HepG2 (cell line): Measurements from ENCODE around the gene SZRD1. TPM values are rescaled to one million over a fixed set of nuclear protein-coding genes. Genes with fewer than 3 reads are reported as not detected.

Source experiments
- GTF3A ChIP-seq: sonication (generic); formaldehyde crosslinking; conservative IDR thresholded peaks from 2 replicates; pipeline ENCODE4 v1.4.0; 2020; ENCODE audit warnings: mild to moderate bottlenecking, missing genetic modification reagents
- KLF12 ChIP-seq: sonication (generic); formaldehyde crosslinking; IDR thresholded peaks from 2 replicates; pipeline ENCODE4 v1.4.0; 2020; ENCODE audit warnings: missing genetic modification reagents, borderline replicate concordance
- MTF2 ChIP-seq: sonication (generic); formaldehyde crosslinking; IDR thresholded peaks from 2 replicates; pipeline ENCODE4 v1.5.0; 2020; ENCODE audit warnings: missing genetic modification reagents, borderline replicate concordance
- MXD4 ChIP-seq: IDR thresholded peaks from 2 replicates; pipeline ENCODE4 v1.6.1; 2016; ENCODE audit warnings: mild to moderate bottlenecking, missing biosample characterization, missing genetic modification reagents
- NBN ChIP-seq: fragments of 450-650 bp; conservative IDR thresholded peaks from 2 replicates; pipeline ENCODE4 v1.6.1; 2017
- RAD21 ChIP-seq: fragments of 450-650 bp; formaldehyde crosslinking; IDR thresholded peaks from 2 replicates; pipeline ENCODE4 v1.5.0; 2020; ENCODE audit warnings: mild to moderate bottlenecking
- SMAD1 ChIP-seq: sonication (generic); formaldehyde crosslinking; IDR thresholded peaks from 2 replicates; pipeline ENCODE4 v1.4.0; 2020; ENCODE audit warnings: missing genetic modification reagents, low read depth, mild to moderate bottlenecking, borderline replicate concordance
- SP4 ChIP-seq: sonication (generic); formaldehyde crosslinking; IDR thresholded peaks from 2 replicates; pipeline ENCODE4 v1.8.1; 2023; ENCODE audit warnings: mild to moderate bottlenecking, missing genetic modification reagents
- ZBTB8A ChIP-seq: sonication (generic); formaldehyde crosslinking; IDR thresholded peaks from 2 replicates; pipeline ENCODE4 v1.4.0; 2020; ENCODE audit warnings: mild to moderate bottlenecking, low read depth, missing genetic modification reagents, borderline replicate concordance
- ZKSCAN5 ChIP-seq: sonication (generic); formaldehyde crosslinking; IDR thresholded peaks from 2 replicates; pipeline ENCODE4 v1.5.1; 2020; ENCODE audit warnings: mild to moderate bottlenecking, missing genetic modification reagents
- ZNF318 ChIP-seq: sonication (generic); formaldehyde crosslinking; IDR thresholded peaks from 2 replicates; pipeline ENCODE4 v1.4.0; 2020; ENCODE audit warnings: mild to moderate bottlenecking, missing genetic modification reagents
- ZNF333 ChIP-seq: sonication (generic); formaldehyde crosslinking; IDR thresholded peaks from 2 replicates; pipeline ENCODE4 v1.4.0; 2020; ENCODE audit warnings: mild to moderate bottlenecking, missing genetic modification reagents, borderline replicate concordance
- ZNF446 ChIP-seq: sonication (generic); formaldehyde crosslinking; IDR thresholded peaks from 2 replicates; pipeline ENCODE4 v1.5.0; 2020; ENCODE audit warnings: mild to moderate bottlenecking, missing genetic modification reagents
- ZNF790 ChIP-seq: sonication (generic); formaldehyde crosslinking; IDR thresholded peaks from 2 replicates; pipeline ENCODE4 v1.8.0; 2022; ENCODE audit warnings: missing genetic modification reagents, mild to moderate bottlenecking, borderline replicate concordance
- ZNF850 ChIP-seq: sonication (generic); formaldehyde crosslinking; conservative IDR thresholded peaks from 2 replicates; pipeline ENCODE4 v1.9.0; 2021; ENCODE audit warnings: mild to moderate bottlenecking, missing genetic modification reagents
- ZSCAN31 ChIP-seq: sonication (generic); formaldehyde crosslinking; IDR thresholded peaks from 2 replicates; pipeline ENCODE4 v1.5.0; 2020; ENCODE audit warnings: low read depth, mild to moderate bottlenecking, missing genetic modification reagents
- polyA plus RNA-seq, 8 experiments: library from polyadenylated mRNA; depleted of rRNA in 3 of 8; stranded (reverse) in 7 of 8; unstranded in 1 of 8; fragments of >200 nt; fragmentation: Illumina TruSeq in 4 of 8; extraction: Trizol in 4 of 8; gene quantifications; 2 replicates each; pipeline versions ENCODE4 v1.2.1 to v1.2.3, GENCODE V29; 2011 to 2016; ENCODE audit warnings: low read depth in 4 of 8, missing spikeins in 1 of 8, mixed read lengths in 1 of 8; ENCODE audit not compliant: insufficient read depth in 1 of 8
- total RNA-seq, 5 experiments: library from RNA; depleted of rRNA; stranded (reverse); fragments of >200 nt; fragmentation: Illumina TruSeq; extraction: Trizol; gene quantifications; 2 replicates each; pipeline ENCODE4 v1.2.3, GENCODE V29; 2016; ENCODE audit warnings: low read depth in 1 of 5
- TF ChIP-seq, protein P1 (sequence below): sonication (generic); formaldehyde crosslinking; IDR thresholded peaks from 2 replicates; pipeline ENCODE4 v1.5.0; 2020; ENCODE audit warnings: missing genetic modification reagents, mild to moderate bottlenecking, borderline replicate concordance
- TF ChIP-seq, protein P2 (sequence below): sonication (generic); formaldehyde crosslinking; IDR thresholded peaks from 2 replicates; pipeline ENCODE4 v1.8.0; 2022; ENCODE audit warnings: mild to moderate bottlenecking, missing genetic modification reagents; ENCODE audit not compliant: insufficient replicate concordance

The SZRD1 gene
- total and polyA plus RNA-seq, 2 of the 13 experiments (the other 11 are each of a cell fraction or from before 2014, with no cell fraction given) = 28.5 to 41.4 TPM

- TF ChIP-seq ZNF318 (CRISPR knock-in tag) (no peak), ZNF790 (peak; percentile 72; the same call in 1 of the 2 replicates), NBN (no peak), ZNF850 (CRISPR knock-in tag) (no peak), ZNF333 (no peak), GTF3A (CRISPR knock-in tag) (0 out of 2 replicates have a peak, but pooled peaks have one; percentile 1), ZSCAN31 (CRISPR knock-in tag) (0 out of 2 replicates have a peak, but pooled peaks have one; percentile 71), MTF2 (CRISPR knock-in tag) (no peak; the same call in 1 of the 2 replicates), ZBTB8A (no peak), MXD4 (CRISPR knock-in tag) (peak; percentile 69; the same call in 1 of the 2 replicates), ZNF446 (CRISPR knock-in tag) (peak; percentile 77; the same call in 1 of the 2 replicates), SMAD1 (0 out of 2 replicates have a peak, but pooled peaks have one; percentile 47), KLF12 (CRISPR knock-in tag) (peak; percentile 62; the same call in 1 of the 2 replicates), SP4 (peak; percentile 45; the same call in 1 of the 2 replicates), RAD21 (CRISPR knock-in tag) (peak; percentile 64), ZKSCAN5 (CRISPR knock-in tag) (no peak)
- TF ChIP-seq, protein P1, sequence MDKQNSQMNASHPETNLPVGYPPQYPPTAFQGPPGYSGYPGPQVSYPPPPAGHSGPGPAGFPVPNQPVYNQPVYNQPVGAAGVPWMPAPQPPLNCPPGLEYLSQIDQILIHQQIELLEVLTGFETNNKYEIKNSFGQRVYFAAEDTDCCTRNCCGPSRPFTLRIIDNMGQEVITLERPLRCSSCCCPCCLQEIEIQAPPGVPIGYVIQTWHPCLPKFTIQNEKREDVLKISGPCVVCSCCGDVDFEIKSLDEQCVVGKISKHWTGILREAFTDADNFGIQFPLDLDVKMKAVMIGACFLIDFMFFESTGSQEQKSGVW (CRISPR knock-in tag) = no peak
- TF ChIP-seq, protein P2, sequence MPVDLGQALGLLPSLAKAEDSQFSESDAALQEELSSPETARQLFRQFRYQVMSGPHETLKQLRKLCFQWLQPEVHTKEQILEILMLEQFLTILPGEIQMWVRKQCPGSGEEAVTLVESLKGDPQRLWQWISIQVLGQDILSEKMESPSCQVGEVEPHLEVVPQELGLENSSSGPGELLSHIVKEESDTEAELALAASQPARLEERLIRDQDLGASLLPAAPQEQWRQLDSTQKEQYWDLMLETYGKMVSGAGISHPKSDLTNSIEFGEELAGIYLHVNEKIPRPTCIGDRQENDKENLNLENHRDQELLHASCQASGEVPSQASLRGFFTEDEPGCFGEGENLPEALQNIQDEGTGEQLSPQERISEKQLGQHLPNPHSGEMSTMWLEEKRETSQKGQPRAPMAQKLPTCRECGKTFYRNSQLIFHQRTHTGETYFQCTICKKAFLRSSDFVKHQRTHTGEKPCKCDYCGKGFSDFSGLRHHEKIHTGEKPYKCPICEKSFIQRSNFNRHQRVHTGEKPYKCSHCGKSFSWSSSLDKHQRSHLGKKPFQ (CRISPR knock-in tag) = no peak
Measured at GRCh38 chr1:16351994-16352841, 14.8 kb upstream of the SZRD1 start, which contains the start of gene FBXO42 (continued).
